SHP77 (cell line): ENCODE data around the gene RBM39.
"Not testable (repeated sequence)": the region's sequence is repeated elsewhere in the genome, so short reads cannot be mapped to it uniquely, and the experiment has no call there.

Experiments
- DNase-seq, 2 experiments: peaks; one replicate each; lab custom pipeline; 2025; lab: John Stamatoyannopoulos, UW

Gene RBM39

DNA sequence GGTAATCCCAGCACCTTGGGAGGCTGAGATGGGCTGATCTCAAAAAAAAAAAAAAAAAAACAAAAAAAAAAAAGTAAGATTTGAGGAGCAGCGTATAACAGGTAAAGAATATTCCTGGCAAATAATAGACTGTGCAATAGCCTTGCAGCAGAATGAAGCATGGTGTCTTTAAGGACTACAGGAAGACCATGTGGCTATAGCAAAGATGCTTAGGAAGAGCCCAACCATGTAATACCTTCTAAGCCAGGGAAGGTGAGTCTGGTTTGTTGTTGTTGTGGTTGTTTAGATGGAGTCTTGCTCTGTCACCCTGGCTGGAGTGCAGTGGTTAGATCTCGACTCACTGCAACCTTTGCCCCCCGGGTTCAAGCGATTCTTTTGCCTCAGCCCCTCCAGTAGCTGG, 14.3 kb upstream of the RBM39 start:
- DNase-seq: no peak

GRCh38 chr20:35750611-35751010, 8.6 kb upstream of the RBM39 start:
- no peak for DNase-seq

- DNase-seq: not testable (repeated sequence)
These were observed 2.4 kb upstream of the RBM39 start for GRCh38 chr20:35744492-35744841.

DNA sequence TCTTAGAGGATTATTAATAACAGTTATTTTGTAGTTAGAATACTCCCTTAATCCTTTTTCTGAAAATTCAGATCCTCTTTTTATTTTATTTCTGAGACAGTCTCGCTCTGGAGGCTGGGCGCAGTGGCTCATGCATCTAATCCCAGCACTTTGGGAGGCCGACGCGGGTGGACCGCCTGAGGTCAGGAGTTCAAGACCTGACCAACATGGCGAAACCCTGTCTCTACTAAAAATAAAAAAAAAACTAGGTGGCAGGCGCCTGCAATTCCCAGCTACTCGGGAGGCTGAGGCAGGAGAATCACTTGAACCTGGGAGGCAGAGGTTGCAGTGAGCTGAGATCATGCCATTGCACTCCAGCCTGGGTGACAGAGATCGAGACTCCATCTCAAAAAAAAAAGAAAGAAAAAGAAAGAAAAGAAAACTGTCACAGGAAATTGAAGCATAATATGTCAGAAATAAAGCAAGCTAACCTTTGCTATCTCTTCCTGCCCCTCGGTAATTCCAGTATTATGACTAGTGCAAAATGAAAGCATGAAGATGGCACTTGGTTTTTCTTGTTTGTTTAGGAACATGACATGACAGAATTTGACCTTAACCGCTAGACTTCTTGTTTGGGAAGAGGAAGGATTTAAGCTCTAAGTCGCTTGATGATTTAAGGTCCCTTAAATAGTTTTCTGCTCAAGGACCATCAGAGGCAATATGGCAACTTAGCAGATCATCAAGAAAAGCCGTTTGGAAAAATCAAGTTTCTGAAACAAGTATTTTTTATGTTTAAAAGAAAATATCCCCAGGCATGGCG, 1.8 kb upstream of the RBM39 start:
- DNase-seq: peak in 1 of 2 experiments; percentile 2

- DNase-seq: peak in 1 of 2 experiments; percentile 26
These were observed 872 bp upstream of the RBM39 start for GRCh38 chr20:35742741-35743523.

DNA sequence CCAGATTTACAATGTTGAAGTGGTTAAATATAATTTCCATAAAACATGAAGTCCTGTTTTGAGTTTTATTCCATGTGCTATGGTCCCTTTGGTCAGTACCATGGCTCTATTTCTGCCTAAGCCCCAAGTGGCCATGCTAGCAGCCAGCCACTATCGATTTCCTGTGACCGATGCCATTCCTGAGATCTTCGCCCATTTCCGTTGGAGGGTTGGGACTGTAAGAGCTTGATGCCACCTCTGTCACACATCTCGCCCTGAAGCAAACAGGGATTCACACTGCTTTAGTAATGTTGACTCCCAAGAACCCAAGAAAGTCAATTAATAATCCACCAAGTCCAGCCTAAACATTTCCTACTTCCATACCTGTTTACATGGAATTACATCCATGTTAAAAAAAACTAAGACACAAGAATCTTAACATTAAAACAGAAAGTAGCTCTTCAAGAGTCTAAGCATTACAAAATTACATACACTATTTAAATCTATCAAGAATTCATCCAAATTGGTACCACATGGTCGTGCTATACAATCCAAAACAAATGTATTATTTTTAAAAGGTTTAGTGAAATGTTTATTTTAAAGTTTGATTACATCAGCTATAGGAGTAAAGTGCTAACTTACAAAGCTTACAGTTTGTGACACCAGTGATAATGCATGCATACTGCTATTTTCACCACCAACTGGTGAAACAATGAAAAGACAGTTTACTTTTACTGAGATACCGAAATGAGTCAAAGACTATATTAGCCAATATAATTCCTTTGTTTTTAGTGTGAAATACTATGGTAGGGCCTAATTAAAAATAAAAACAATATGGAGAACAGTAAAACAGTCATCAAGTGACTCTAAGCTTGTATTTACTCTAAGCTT, 2.5 kb downstream of the RBM39 start:
- DNase-seq: no peak

- no peak for DNase-seq
These were observed 3.5 kb downstream of the RBM39 start for GRCh38 chr20:35738410-35739179.

DNA sequence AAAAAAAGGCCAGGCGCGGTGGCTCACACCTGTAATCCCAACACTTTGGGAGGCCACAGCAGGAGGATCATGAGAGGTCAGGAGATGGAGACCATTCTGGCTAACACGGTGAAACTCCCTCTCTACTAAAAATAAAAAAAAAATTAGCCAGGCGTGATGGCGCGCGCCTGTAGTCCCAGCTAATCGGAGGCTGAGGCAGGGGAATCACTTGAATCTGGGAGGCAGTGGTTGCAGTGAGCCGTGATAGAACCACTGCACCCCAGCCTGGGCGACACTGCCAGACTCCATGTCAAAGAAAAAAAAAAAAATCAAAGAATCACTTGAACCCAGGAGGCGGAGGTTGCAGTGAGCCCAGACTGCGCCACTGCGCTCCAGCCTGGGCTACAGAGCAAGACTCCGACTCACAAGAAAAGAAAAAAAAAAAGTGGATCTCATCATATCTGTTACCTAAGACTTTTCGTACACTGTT, 4.2 kb downstream of the RBM39 start:
- DNase-seq: no peak

GRCh38 chr20:35735826-35736470, 6.1 kb downstream of the RBM39 start:
- no peak for DNase-seq

- no peak for DNase-seq
These were observed 7.0 kb downstream of the RBM39 start for GRCh38 chr20:35734777-35735649.

DNA sequence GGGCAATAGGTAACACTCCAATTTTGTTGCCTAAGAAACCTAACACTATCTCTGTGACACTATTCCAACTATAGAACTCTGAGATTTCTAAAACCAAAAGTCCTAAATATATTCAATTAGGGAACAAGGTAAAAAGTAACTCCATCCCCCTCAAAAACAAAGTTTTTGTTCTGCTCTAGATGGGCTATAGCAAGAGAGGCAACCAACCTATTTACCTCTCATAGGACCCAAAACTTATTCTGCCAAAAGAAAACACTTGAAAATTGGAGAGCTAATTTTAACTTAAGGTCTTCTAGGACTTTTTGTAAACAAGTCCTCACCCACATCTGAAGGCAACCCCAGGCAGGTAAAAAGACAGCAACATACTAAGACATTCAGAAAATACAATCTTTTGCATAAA, 7.7 kb downstream of the RBM39 start:
- no peak for DNase-seq

DNA sequence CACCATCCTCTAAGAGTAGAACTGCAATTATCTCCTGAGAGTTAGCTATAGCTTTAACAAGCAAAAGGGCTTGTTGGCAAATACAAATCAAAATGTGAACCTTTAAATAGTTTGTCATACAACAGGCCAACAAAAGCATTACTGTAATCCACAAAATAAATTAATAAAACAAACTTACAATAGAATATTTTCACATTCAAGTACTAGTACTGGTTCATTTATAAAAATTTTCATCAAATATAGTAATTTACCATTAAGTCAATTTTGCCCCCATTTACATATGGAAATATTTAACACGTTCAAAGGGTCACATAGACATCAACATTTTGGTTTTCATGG, 9.4 kb downstream of the RBM39 start:
- DNase-seq: no peak

- DNase-seq: no peak
These were observed 10.0 kb downstream of the RBM39 start for GRCh38 chr20:35731862-35732643.

- no peak for DNase-seq
These were observed 10.6 kb downstream of the RBM39 start for GRCh38 chr20:35731469-35731788.

- no peak for DNase-seq
These were observed 11.2 kb downstream of the RBM39 start for GRCh38 chr20:35730583-35731468.

GRCh38 chr20:35729836-35730582, 12.1 kb downstream of the RBM39 start:
- no peak for DNase-seq

DNA sequence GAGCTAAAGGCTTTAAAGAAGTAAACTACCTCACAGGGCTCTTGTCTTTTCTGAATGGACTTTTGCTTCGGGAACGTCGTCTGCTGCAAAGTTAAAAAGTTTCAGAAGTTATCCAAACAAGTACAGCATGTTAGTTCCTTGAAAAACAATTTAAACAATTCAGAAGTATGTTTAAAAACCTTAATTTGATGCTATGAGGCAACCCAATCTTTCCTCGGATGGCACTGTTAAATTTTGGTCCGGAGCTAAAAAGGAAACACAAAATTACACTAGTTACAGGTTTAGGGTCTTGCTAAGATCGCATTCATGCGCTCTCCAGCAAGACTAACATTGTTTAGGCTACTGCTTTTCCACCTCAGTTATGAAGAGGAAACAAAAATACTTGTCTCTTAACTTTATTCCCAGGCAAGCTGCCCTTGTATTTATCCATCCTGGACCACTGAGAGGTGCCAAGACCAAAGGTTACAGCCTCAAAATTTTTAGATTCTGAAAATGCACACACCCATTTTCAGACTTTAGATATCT, 12.7 kb downstream of the RBM39 start:
- DNase-seq: no peak
